ENCODE data around the gene ZCCHC7. TPM values are rescaled to one million over a fixed set of nuclear protein-coding genes. Genes with fewer than 3 reads are reported as not detected.

ZCCHC7 gene
- polyA plus RNA-seq, 3 donors: 8.7 to 12.9 (median 12.5) TPM

GRCh38 chr9:37236822-37237221, 116.4 kb downstream of the ZCCHC7 start:
- H3K79me2 ChIP-seq (ENCODE audit: insufficient read depth, low read length): no peaks in the 10 kb centered on the region
- H3K4me1 Mint-ChIP-seq: no peaks in the 10 kb centered on the region
- peaks cover 5 to 11% of the 10 kb centered on the region in 2 donors for H3K36me3 Mint-ChIP-seq
- DNase-seq: no peak
- H3K27me3 Mint-ChIP-seq (ENCODE audit: low read depth in 3 of 3): no peaks in the 10 kb centered on the region
- H3K36me3 ChIP-seq (replicated peaks in 1 of 2; ENCODE audit: control insufficient read depth in 1 of 2, insufficient read depth in 2 of 2, low read length in 2 of 2): no peaks in the 10 kb centered on the region
- WGBS (ENCODE audit: insufficient coverage): no CpG with 5 or more reads among the region's 2 CpGs
- H3K9ac ChIP-seq (ENCODE audit: insufficient read depth, low read length, poor library complexity, severe bottlenecking): no peak overlapping the region
- no peak overlapping the region for H3K27ac Mint-ChIP-seq
- H3K4me3 ChIP-seq (replicated peaks in 1 of 3; ENCODE audit: low read depth in 2 of 3, low read length in 3 of 3): no peak overlapping the region
- H3K4me3 Mint-ChIP-seq: no peak overlapping the region
- H4K20me1 ChIP-seq (ENCODE audit: insufficient read depth, low read length): no peaks in the 10 kb centered on the region
- intact Hi-C loops (cut with micrococcal nuclease): no loop called here
- no peaks in the 10 kb centered on the region for H3K9me3 Mint-ChIP-seq
- TF ChIP-seq CTCF (IDR thresholded peaks at IDR 0.05): no peak
- no peaks in the 10 kb centered on the region for H3K27me3 ChIP-seq (ENCODE audit: control insufficient read depth in 2 of 2, insufficient read depth in 2 of 2, low read length in 2 of 2)
- no peaks in the 10 kb centered on the region for H3K9me3 ChIP-seq (replicated peaks in 1 of 2; ENCODE audit: control insufficient read depth in 1 of 2, insufficient read depth in 1 of 2, low read length in 2 of 2)
- no peak overlapping the region for H3K27ac ChIP-seq (ENCODE audit: low read depth in 1 of 2, low read length in 2 of 2)
- H3K4me2 ChIP-seq (replicated peaks; ENCODE audit: extremely low read depth, low read length, poor library complexity, severe bottlenecking): no peak overlapping the region
- no peak overlapping the region for H2AFZ ChIP-seq (ENCODE audit: insufficient read depth, low read depth, low read length, poor library complexity, severe bottlenecking)
- no peaks in the 10 kb centered on the region for H3K4me1 ChIP-seq (ENCODE audit: control insufficient read depth in 1 of 2, insufficient read depth in 2 of 2, low read length in 2 of 2)

- H3K27me3 Mint-ChIP-seq (ENCODE audit: low read depth in 3 of 3): no peaks in the 10 kb centered on the region
- Histone ChIP-seq H3K4me2 (replicated peaks; ENCODE audit: extremely low read depth, low read length, poor library complexity, severe bottlenecking) (no peak overlapping the region), H4K20me1 (ENCODE audit: insufficient read depth, low read length) (no peaks in the 10 kb centered on the region), H3K36me3 (replicated peaks in 1 of 2; ENCODE audit: control insufficient read depth in 1 of 2, insufficient read depth in 2 of 2, low read length in 2 of 2) (no peaks in the 10 kb centered on the region), H3K4me1 (ENCODE audit: control insufficient read depth in 1 of 2, insufficient read depth in 2 of 2, low read length in 2 of 2) (no peaks in the 10 kb centered on the region), H3K9ac (ENCODE audit: insufficient read depth, low read length, poor library complexity, severe bottlenecking) (no peak overlapping the region), H2AFZ (ENCODE audit: insufficient read depth, low read depth, low read length, poor library complexity, severe bottlenecking) (no peak overlapping the region), H3K79me2 (ENCODE audit: insufficient read depth, low read length) (no peaks in the 10 kb centered on the region), H3K27me3 (ENCODE audit: control insufficient read depth in 2 of 2, insufficient read depth in 2 of 2, low read length in 2 of 2) (no peaks in the 10 kb centered on the region), H3K4me3 (replicated peaks in 1 of 3; ENCODE audit: low read depth in 2 of 3, low read length in 3 of 3) (no peak overlapping the region), H3K27ac (ENCODE audit: low read depth in 1 of 2, low read length in 2 of 2) (no peak overlapping the region), H3K9me3 (replicated peaks in 1 of 2; ENCODE audit: control insufficient read depth in 1 of 2, insufficient read depth in 1 of 2, low read length in 2 of 2) (no peaks in the 10 kb centered on the region)
- TF ChIP-seq CTCF (IDR thresholded peaks at IDR 0.05): no peak
- no peak overlapping the region for H3K27ac Mint-ChIP-seq
- no peak for DNase-seq
- peaks cover 5 to 11% of the 10 kb centered on the region in 2 donors for H3K36me3 Mint-ChIP-seq
- H3K4me1 Mint-ChIP-seq: no peaks in the 10 kb centered on the region
- no peak overlapping the region for H3K4me3 Mint-ChIP-seq
- intact Hi-C loops (cut with micrococcal nuclease): no loop called here
- H3K9me3 Mint-ChIP-seq: no peaks in the 10 kb centered on the region
Measured at GRCh38 chr9:37238122-37238521, 117.7 kb downstream of the ZCCHC7 start.
